Cardiac fibroblast (primary cell): ENCODE data around the gene FBN1.

Experiments
- DNase-seq, 2 donors: peaks; one replicate each; pipeline versions ENCODE4 v3.0.0 to v3.0.0-alpha.2; 2010; ENCODE audit warnings: low read depth in 2 of 2
- H3K4me3 ChIP-seq, 2 donors: replicated peaks in 1 of 2; 1 replicate in 1 of 2; 2 replicates in 1 of 2; pipeline ENCODE4 v1.5.1; 2011; ENCODE audit warnings: low read depth in 2 of 2, low read length in 2 of 2, mild to moderate bottlenecking in 2 of 2, moderate library complexity in 1 of 2
- CTCF ChIP-seq: IDR thresholded peaks from one replicate; pipeline ENCODE4 v1.5.1; 2011; ENCODE audit warnings: low read depth, mild to moderate bottlenecking, low read length, inconsistent platforms

Gene FBN1

GRCh38 chr15:48388910-48389309 lies 256.6 kb downstream of the FBN1 start:
- no peak for TF ChIP-seq CTCF
- no peak overlapping the region for H3K4me3 ChIP-seq
- DNase-seq: no peak

- no peak for DNase-seq
- H3K4me3 ChIP-seq: no peak overlapping the region
- no peak for TF ChIP-seq CTCF
These were observed 257.3 kb downstream of the FBN1 start for GRCh38 chr15:48388016-48388851.

- no peak for TF ChIP-seq CTCF
- H3K4me3 ChIP-seq: no peak overlapping the region
- peak; percentile 78 to 82 for DNase-seq
These were observed 260.3 kb downstream of the FBN1 start for GRCh38 chr15:48385031-48385830.

- no peak overlapping the region for H3K4me3 ChIP-seq
- TF ChIP-seq CTCF: no peak
- DNase-seq: no peak
These were observed 260.9 kb downstream of the FBN1 start for GRCh38 chr15:48384616-48385015.

GRCh38 chr15:48383031-48383430 lies 262.5 kb downstream of the FBN1 start:
- H3K4me3 ChIP-seq: no peak overlapping the region
- no peak for DNase-seq
- TF ChIP-seq CTCF: no peak

GRCh38 chr15:48381861-48382260 lies 263.6 kb downstream of the FBN1 start:
- no peak overlapping the region for H3K4me3 ChIP-seq
- DNase-seq: no peak
- no peak for TF ChIP-seq CTCF
